ENCODE measurements around the gene NSUN6. TPM values are rescaled to one million over a fixed set of nuclear protein-coding genes. Genes with fewer than 3 reads are reported as not detected.

The NSUN6 gene
- total and polyA plus RNA-seq, 10 of the 15 experiments (the other 5 are each of a cell fraction or from before 2014, with no cell fraction given) = 10.2 to 25.0 (median 15.6) TPM

- CTCF ChIA-PET = interaction anchor here (2.3 kb wide), 1 partner anchor 9 kb away, joined by 5 read pairs; no protein-coding TSS in a partner anchor
- no peaks in the 10 kb centered on the region for H3K9me3 ChIP-seq (replicated peaks; ENCODE audit: control insufficient read depth, insufficient read depth, low read length)
- DNase-seq (ENCODE audit: low read depth, low spot score) = no peak
- no peaks in the 10 kb centered on the region for H3K79me2 ChIP-seq (ENCODE audit: control insufficient read depth, insufficient read depth, low read length)
- H3K4me1 ChIP-seq (ENCODE audit: control insufficient read depth, insufficient read depth, low read length) = no peaks in the 10 kb centered on the region
- no peak overlapping the region for H3K27ac ChIP-seq (ENCODE audit: control insufficient read depth, insufficient read depth)
- no peak for ATAC-seq
- no TSS peak for BruUV-seq (replicated peaks)
- in situ Hi-C loops (cut with MboI) = no loop called here
- no peak overlapping the region for H2AFZ ChIP-seq (ENCODE audit: control insufficient read depth, low read depth, low read length)
- POLR2A ChIA-PET = interaction anchor here (1.6 kb wide), 1 partner anchor 10 kb away, joined by 3 read pairs; no protein-coding TSS in a partner anchor
- no peak overlapping the region for H3K4me3 ChIP-seq
- no peak for FAIRE-seq
- peaks cover 0 to 5% of the 10 kb centered on the region in 2 experiments; a peak in 2 of 4 replicates for H3K36me3 ChIP-seq (ENCODE audit: control insufficient read depth in 2 of 2, insufficient read depth in 2 of 2, low read length in 1 of 2)
- no peaks in the 10 kb centered on the region for H3K27me3 ChIP-seq (replicated peaks in 1 of 2; ENCODE audit: control insufficient read depth in 2 of 2, insufficient read depth in 2 of 2, low read length in 1 of 2)
- intact Hi-C loops (cut with micrococcal nuclease; ENCODE audit: unreplicated experiment) = no loop called here
- H3K9ac ChIP-seq (ENCODE audit: control insufficient read depth, insufficient read depth, low read length) = no peak overlapping the region
- H4K20me1 ChIP-seq (ENCODE audit: control insufficient read depth, insufficient read depth) = no peaks in the 10 kb centered on the region
- WGBS (ENCODE audit: insufficient coverage, insufficient replicate concordance, low lambda C conversion rate, missing lambda C conversion rate) = 98% methylated on average over 5 of the region's 5 CpGs
- RAD21 ChIA-PET (ENCODE audit: unreplicated experiment) = no interaction called here
- SMC1A ChIA-PET (ENCODE audit: uncharacterized antibody, unreplicated experiment) = interaction anchor here (1.6 kb wide), 1 partner anchor 9 kb away, joined by 8 read pairs; no protein-coding TSS in a partner anchor
- no peak overlapping the region for H3K4me2 ChIP-seq (ENCODE audit: control insufficient read depth, insufficient read depth)
- no peak for TF ChIP-seq NFXL1 (IDR thresholded peaks at IDR 0.05; ENCODE audit: borderline replicate concordance)
Observed at GRCh38 chr10:18533896-18534295, 117.5 kb downstream of the NSUN6 start.

GRCh38 chr10:18532881-18533535 lies 118.4 kb downstream of the NSUN6 start:
- FAIRE-seq = no peak
- Histone ChIP-seq H3K4me3 (no peak overlapping the region), H3K9me3 (replicated peaks; ENCODE audit: control insufficient read depth, insufficient read depth, low read length) (no peaks in the 10 kb centered on the region), H2AFZ (ENCODE audit: control insufficient read depth, low read depth, low read length) (no peak overlapping the region), H3K9ac (ENCODE audit: control insufficient read depth, insufficient read depth, low read length) (no peak overlapping the region), H3K4me1 (ENCODE audit: control insufficient read depth, insufficient read depth, low read length) (no peaks in the 10 kb centered on the region), H3K27ac (ENCODE audit: control insufficient read depth, insufficient read depth) (no peak overlapping the region), H3K36me3 (ENCODE audit: control insufficient read depth in 2 of 2, insufficient read depth in 2 of 2, low read length in 1 of 2) (peaks cover 0 to 5% of the 10 kb centered on the region in 2 experiments; a peak in 2 of 4 replicates), H4K20me1 (ENCODE audit: control insufficient read depth, insufficient read depth) (no peaks in the 10 kb centered on the region), H3K79me2 (ENCODE audit: control insufficient read depth, insufficient read depth, low read length) (no peaks in the 10 kb centered on the region), H3K4me2 (ENCODE audit: control insufficient read depth, insufficient read depth) (no peak overlapping the region), H3K27me3 (replicated peaks in 1 of 2; ENCODE audit: control insufficient read depth in 2 of 2, insufficient read depth in 2 of 2, low read length in 1 of 2) (no peaks in the 10 kb centered on the region)
- ChIA-PET SMC1A (ENCODE audit: uncharacterized antibody, unreplicated experiment) (interaction anchor here (0.7 to 1.8 kb wide), 4 partner anchors 9 to 312 kb away, joined by 3 to 8 read pairs (median 4); no protein-coding TSS in a partner anchor), RAD21 (ENCODE audit: unreplicated experiment) (no interaction called here), POLR2A (interaction anchor here (1.6 kb wide), 1 partner anchor 10 kb away, joined by 3 read pairs; no protein-coding TSS in a partner anchor), CTCF (interaction anchor here (2.3 kb wide), 1 partner anchor 8 kb away, joined by 5 read pairs; no protein-coding TSS in a partner anchor)
- no peak for ATAC-seq
- BruUV-seq (replicated peaks) = no TSS peak
- no peak for DNase-seq (ENCODE audit: low read depth, low spot score)
- in situ Hi-C loops (cut with MboI) (no loop called here), intact Hi-C loops (cut with micrococcal nuclease; ENCODE audit: unreplicated experiment) (no loop called here)
- WGBS (ENCODE audit: insufficient coverage, insufficient replicate concordance, low lambda C conversion rate, missing lambda C conversion rate) = 98% methylated on average over 7 of the region's 7 CpGs
- TF ChIP-seq ETV6 (conservative IDR thresholded peaks at IDR 0.05 in 1 of 2, IDR thresholded peaks at IDR 0.05 in 1 of 2; ENCODE audit: borderline replicate concordance in 1 of 2, low read depth in 1 of 2) (no peak), FOXM1 (IDR thresholded peaks at IDR 0.05; ENCODE audit: low read depth, low read length) (no peak), ZNF217 (IDR thresholded peaks at IDR 0.05) (no peak), CBX5 (IDR thresholded peaks at IDR 0.05; ENCODE audit: low read depth) (no peak), REST (IDR thresholded peaks at IDR 0.05; ENCODE audit: low read depth, low read length) (no peak), HCFC1 (IDR thresholded peaks at IDR 0.05; ENCODE audit: low read length) (no peak), ZNF384 (IDR thresholded peaks at IDR 0.05; ENCODE audit: borderline replicate concordance, low read depth, low read length) (no peak), BCLAF1 (IDR thresholded peaks at IDR 0.05) (no peak)

All from GM12878 (cell line).